Karpas-422 (cell line): ENCODE data around the gene C1QTNF4. TPM values are rescaled to one million over a fixed set of nuclear protein-coding genes. Genes with fewer than 3 reads are reported as not detected.

Experiments used
- DNase-seq: peaks from one replicate; pipeline ENCODE4 v3.0.0-alpha.2; 2015
- H2AFZ ChIP-seq: fragments of 200-600 bp; sonication (generic); 2 replicates; pipeline ENCODE4 v1.6.1; 2014; ENCODE audit warnings: antibody characterized with exemption, low read length, mixed read lengths
- H3K27ac ChIP-seq: fragments of 200-600 bp; sonication (generic); 2 replicates; pipeline ENCODE4 v1.5.1; 2014; ENCODE audit warnings: mild to moderate bottlenecking, low read length, moderate library complexity
- H3K27me3 ChIP-seq: fragments of 200-600 bp; sonication (generic); 2 replicates; pipeline ENCODE4 v1.6.1; 2014; ENCODE audit warnings: low read length, mixed read lengths
- H3K36me3 ChIP-seq: fragments of 200-600 bp; sonication (generic); 2 replicates; pipeline ENCODE4 v1.6.1; 2014; ENCODE audit warnings: low read length, mixed read lengths; ENCODE audit not compliant: insufficient read depth
- H3K4me1 ChIP-seq: fragments of 200-600 bp; sonication (generic); 2 replicates; pipeline ENCODE4 v1.6.1; 2014; ENCODE audit warnings: mild to moderate bottlenecking, low read length, mixed read lengths
- H3K4me2 ChIP-seq: fragments of 200-600 bp; sonication (generic); 2 replicates; pipeline ENCODE4 v1.6.1; 2014; ENCODE audit warnings: low read length, low read depth, mild to moderate bottlenecking; ENCODE audit not compliant: poor library complexity, severe bottlenecking
- H3K4me3 ChIP-seq: fragments of 200-600 bp; sonication (generic); 2 replicates; pipeline ENCODE4 v1.5.1; 2014; ENCODE audit warnings: mild to moderate bottlenecking, antibody characterized with exemption, low read length, mixed read lengths
- H3K79me2 ChIP-seq: fragments of 200-600 bp; sonication (generic); 2 replicates; pipeline ENCODE4 v1.6.1; 2014; ENCODE audit warnings: mild to moderate bottlenecking, low read length, mixed read lengths
- H3K9ac ChIP-seq: fragments of 200-600 bp; sonication (generic); 2 replicates; pipeline ENCODE4 v1.6.0; 2014; ENCODE audit warnings: low read length
- H3K9me2 ChIP-seq: fragments of 200-600 bp; sonication (generic), shearing (Covaris generic); replicated peaks from 2 replicates; pipeline ENCODE4 v1.6.0; 2014; ENCODE audit warnings: mild to moderate bottlenecking, low read length, moderate library complexity; ENCODE audit not compliant: insufficient read depth
- H3K9me3 ChIP-seq: fragments of 300-700, 200-600 bp; sonication (generic); 2 replicates; pipeline ENCODE4 v1.6.1; 2014; ENCODE audit warnings: low read length, mixed read lengths
- H4K20me1 ChIP-seq: fragments of 200-600 bp; sonication (generic); 2 replicates; pipeline ENCODE4 v1.6.1; 2014; ENCODE audit warnings: mild to moderate bottlenecking, antibody characterized with exemption, low read length, low read depth; ENCODE audit not compliant: insufficient read depth
- small RNA-seq: library from RNA; depleted of rRNA; stranded (forward); fragments of <200 nt; gene quantifications from one replicate; pipeline ENCODE3, GENCODE V24; 2014
- total RNA-seq: library from RNA; depleted of rRNA; stranded (reverse); fragments of >200 nt; shearing (Covaris generic); gene quantifications from 2 replicates; pipeline ENCODE4 v1.2.3, GENCODE V29; 2014; ENCODE audit warnings: low replicate concordance; rRNA removed

The C1QTNF4 gene
- total RNA-seq, 1 experiment from 2014 or later: not detected

DNA sequence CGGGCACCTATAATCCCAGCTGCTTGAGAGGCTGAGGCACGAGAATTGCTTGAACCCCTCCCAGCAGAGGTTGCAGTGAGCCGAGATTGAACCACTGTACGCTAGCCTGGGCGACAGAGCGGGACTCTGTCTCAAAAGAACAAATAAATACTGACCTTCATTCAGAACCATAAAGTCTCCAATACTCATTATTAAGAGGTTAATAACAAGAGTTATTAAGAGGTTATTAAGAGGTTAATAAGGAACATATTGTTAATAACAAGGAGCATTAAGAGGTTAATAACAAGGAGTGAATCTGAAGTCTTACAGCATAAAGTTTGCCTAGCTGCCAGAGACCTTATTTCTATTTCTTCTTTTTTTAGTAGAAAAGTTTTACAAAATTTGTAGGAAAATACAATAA lies 48.9 kb downstream of the C1QTNF4 start:
- peaks cover 16% of the 10 kb centered on the region for H3K36me3 ChIP-seq
- H3K4me2 ChIP-seq: no peak overlapping the region
- H3K9me2 ChIP-seq: no peaks in the 10 kb centered on the region
- H3K27me3 ChIP-seq: no peaks in the 10 kb centered on the region
- no peak for DNase-seq
- no peak overlapping the region for H3K4me3 ChIP-seq
- no peak overlapping the region for H2AFZ ChIP-seq
- H3K4me1 ChIP-seq: peaks cover 3% of the 10 kb centered on the region
- peaks cover 94% of the 10 kb centered on the region for H3K79me2 ChIP-seq
- H4K20me1 ChIP-seq: peaks cover 55% of the 10 kb centered on the region
- H3K27ac ChIP-seq: no peak overlapping the region
- H3K9me3 ChIP-seq: no peaks in the 10 kb centered on the region
- no peak overlapping the region for H3K9ac ChIP-seq

DNA sequence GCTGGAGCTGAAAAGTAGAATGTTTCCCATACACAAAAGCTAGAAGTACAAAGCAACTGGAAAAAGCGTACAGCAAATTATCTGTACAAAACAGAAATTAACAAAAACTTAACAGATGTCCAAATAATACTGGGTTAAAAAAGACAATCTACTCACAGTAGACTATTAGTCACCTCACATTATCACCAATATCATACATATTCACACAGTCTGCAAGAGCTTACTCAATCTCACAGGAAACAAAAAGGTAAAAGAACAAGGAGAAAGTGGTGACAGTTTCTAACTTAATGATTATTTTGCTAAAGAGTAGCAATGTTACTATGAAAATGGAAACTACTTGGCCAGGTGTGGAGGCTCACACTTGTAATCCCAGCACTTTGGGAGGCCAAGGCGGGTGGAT lies 53.1 kb downstream of the C1QTNF4 start:
- no peak for DNase-seq
- Histone ChIP-seq H4K20me1 (peaks cover 64% of the 10 kb centered on the region), H3K36me3 (peaks cover 7% of the 10 kb centered on the region; the same call in 1 of the 2 replicates), H3K9me2 (no peaks in the 10 kb centered on the region), H3K4me1 (peaks cover 9% of the 10 kb centered on the region), H3K4me3 (no peak overlapping the region), H3K79me2 (peaks cover 95% of the 10 kb centered on the region), H3K9ac (no peak overlapping the region), H3K27me3 (no peaks in the 10 kb centered on the region), H3K27ac (no peak overlapping the region), H3K4me2 (no peak overlapping the region), H2AFZ (no peak overlapping the region), H3K9me3 (no peaks in the 10 kb centered on the region)

DNA sequence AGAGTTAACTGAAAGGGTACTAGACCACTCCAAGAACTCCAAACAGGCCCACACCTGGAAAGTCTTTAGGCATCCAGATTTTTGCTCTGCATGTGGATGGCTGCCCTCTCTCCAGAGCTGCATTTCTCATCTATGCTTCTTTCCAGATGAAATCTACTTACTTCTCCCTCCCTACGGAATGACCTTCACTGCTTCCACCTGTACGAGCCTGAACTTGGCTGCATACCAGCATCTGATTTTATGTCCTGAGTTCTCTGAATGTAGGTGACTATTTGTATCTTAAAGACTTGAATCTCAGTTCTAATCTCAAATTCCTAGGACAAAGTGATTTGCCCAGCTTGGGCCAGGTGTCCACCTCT lies 54.6 kb downstream of the C1QTNF4 start:
- no peak overlapping the region for H3K9ac ChIP-seq
- DNase-seq: no peak
- no peaks in the 10 kb centered on the region for H3K27me3 ChIP-seq
- peaks cover 64% of the 10 kb centered on the region for H4K20me1 ChIP-seq
- H3K36me3 ChIP-seq: peaks cover 4% of the 10 kb centered on the region; the same call in 1 of the 2 replicates
- no peak overlapping the region for H3K27ac ChIP-seq
- no peak overlapping the region for H3K4me2 ChIP-seq
- no peak overlapping the region for H2AFZ ChIP-seq
- no peaks in the 10 kb centered on the region for H3K9me3 ChIP-seq
- H3K4me3 ChIP-seq: no peak overlapping the region
- no peaks in the 10 kb centered on the region for H3K9me2 ChIP-seq
- peaks cover 99% of the 10 kb centered on the region for H3K79me2 ChIP-seq
- H3K4me1 ChIP-seq: peaks cover 17% of the 10 kb centered on the region

Small RNAs within 50 kb of the gene (small RNA-seq; reads per million reads assigned to genes)
- gene RN7SL652P: not detected
- 0.28 reads per million for gene RNU5E-10P

Other genes starting within 250 kb of the C1QTNF4 start
- 0.67 and 0.72 TPM in 2 replicates for gene MYBPC3, start 241.7 kb downstream of the C1QTNF4 start, total RNA-seq
- 114 and 198 TPM in 2 replicates for gene SPI1, start 215.9 kb downstream of the C1QTNF4 start, total RNA-seq
- 24.9 and 32.8 TPM in 2 replicates for gene SLC39A13, start 185.8 kb downstream of the C1QTNF4 start, total RNA-seq
- gene PSMC3, start 168.0 kb downstream of the C1QTNF4 start, total RNA-seq: 40.6 and 119 TPM in 2 replicates
- 0.52 and 4.5 TPM in 2 replicates for gene RAPSN, start 145.3 kb downstream of the C1QTNF4 start, total RNA-seq
- gene CELF1, start 41.3 kb downstream of the C1QTNF4 start, total RNA-seq: 130 and 148 TPM in 2 replicates
- gene PTPMT1, start 28.8 kb downstream of the C1QTNF4 start, total RNA-seq: 174 and 253 TPM in 2 replicates
- 8.7 and 11.0 TPM in 2 replicates for gene KBTBD4, start 15.4 kb downstream of the C1QTNF4 start, total RNA-seq
- gene NDUFS3, start 15.3 kb downstream of the C1QTNF4 start, total RNA-seq: 41.2 and 104 TPM in 2 replicates
- not detected in 2 replicates for gene FAM180B, start 7.7 kb downstream of the C1QTNF4 start, total RNA-seq
- gene MTCH2, start 48.1 kb upstream of the C1QTNF4 start, total RNA-seq: 49.5 and 72.6 TPM in 2 replicates
- 14.3 and 14.9 TPM in 2 replicates for gene AGBL2, start 121.0 kb upstream of the C1QTNF4 start, total RNA-seq
- gene FNBP4, start 172.9 kb upstream of the C1QTNF4 start, total RNA-seq: 61.1 and 120 TPM in 2 replicates